Raji (cell line): ENCODE measurements around the gene LITAF.

Experiments used
- POLR2A ChIP-seq: IDR thresholded peaks from 2 replicates; pipeline ENCODE4 v1.6.1; 2011; ENCODE audit warnings: low read depth, low read length, control low read depth; ENCODE audit not compliant: insufficient read depth

The LITAF gene

DNA sequence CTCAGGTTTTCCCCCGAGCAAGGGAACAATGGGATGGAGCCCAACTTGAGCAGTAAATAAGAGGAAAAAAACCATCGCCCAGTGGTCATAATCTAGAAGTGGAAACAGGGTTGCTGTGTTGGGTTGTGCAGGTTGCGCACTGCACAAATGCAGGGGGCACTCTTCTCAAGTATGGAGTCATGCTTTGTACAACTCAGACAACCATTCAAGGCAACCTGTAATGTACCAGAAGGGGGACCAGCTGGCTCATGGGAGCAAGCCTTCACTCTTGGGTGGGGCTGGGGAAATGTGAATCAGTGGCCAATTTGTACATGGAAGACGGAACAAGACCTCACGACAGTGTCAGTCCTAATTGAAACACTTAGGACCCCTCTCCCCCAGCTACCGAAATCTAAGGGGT, 23.9 kb upstream of the LITAF start:
- TF ChIP-seq POLR2A, result no peak

DNA sequence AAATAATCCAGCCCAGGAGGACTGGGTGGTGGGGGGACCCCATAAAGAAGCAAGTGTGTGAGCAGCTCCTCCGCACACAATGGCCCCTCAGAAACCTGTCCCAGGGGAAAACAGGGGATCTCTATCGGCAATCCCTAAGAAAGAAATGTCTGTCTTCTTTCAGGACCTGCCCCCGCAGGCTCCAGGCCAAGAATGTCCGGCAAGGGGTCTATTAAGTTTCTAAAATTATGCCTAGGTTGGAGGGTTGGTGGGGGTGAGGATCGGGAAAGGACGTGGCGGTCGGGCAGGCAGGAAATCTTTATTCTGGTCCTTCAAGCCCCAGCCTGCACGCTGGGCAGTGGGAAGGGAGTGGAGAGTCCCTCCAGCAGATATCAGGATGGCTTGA, 23.4 kb upstream of the LITAF start:
- TF ChIP-seq POLR2A, result no peak

DNA sequence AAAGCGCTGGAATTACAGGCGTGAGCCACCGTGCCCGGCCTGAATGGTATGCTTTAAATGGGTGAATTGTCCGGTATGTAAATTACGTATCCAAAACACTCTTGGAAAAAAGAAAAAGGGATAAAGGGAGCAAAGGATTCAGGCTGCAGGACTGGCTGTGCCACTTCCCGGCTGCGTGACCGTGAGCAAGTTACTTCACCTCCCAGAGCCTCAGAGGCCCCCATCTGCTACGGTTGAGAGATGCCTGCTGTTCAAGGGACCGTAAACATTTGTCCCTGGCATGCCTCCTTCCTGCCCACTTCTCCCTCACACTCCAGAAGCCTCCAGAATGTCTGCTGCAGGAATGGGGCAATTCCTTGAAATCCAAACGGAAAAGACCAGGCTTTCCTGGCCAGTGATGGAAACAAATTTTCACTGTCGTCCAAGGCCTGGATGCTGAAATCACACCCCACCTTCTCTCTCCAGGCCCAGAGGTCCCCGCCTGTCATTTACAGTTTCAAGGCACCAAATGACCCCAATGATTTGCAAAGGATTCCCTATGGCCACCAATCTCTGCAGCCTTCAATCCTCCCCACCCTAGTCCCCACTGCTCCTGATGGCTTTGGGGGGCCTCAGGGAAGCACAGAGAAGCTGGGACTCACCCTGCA, 22.9 kb upstream of the LITAF start:
- TF ChIP-seq POLR2A, result no peak

DNA sequence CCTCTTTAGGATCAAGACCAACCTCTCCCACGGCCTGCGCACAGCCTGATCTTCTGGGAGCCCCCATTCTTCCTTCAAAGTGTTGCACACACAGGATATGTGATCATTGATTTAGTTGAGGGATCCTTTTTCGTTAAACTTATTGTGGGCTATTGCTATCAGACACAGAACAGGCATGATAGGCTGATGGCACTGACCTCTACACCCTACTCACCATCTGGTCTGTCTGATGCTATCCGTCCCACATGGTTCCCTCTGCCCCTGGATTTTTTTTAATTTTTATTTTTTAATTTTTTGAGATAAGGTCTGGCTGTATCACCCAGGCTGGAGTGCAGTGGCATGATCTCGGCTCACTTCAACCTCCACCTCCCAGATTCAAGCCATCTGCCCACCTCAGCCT, 19.2 kb upstream of the LITAF start:
- TF ChIP-seq POLR2A, result no peak

DNA sequence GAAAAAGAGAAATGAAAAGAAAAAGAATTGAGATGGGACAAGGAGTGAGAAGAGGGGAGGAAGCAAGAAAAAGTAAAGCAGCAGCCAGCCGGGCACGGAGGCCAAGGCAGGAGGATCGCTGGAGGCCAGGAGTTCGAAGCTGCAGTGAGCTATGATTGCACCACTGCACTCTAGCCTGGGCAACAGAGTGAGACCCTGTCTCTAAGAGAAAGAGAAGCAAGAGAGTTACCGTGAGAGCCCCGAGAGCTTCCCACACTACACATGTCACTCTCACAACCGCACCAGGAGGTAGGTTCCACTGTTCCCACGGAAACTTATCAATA, 18.8 kb upstream of the LITAF start:
- no peak for TF ChIP-seq POLR2A

DNA sequence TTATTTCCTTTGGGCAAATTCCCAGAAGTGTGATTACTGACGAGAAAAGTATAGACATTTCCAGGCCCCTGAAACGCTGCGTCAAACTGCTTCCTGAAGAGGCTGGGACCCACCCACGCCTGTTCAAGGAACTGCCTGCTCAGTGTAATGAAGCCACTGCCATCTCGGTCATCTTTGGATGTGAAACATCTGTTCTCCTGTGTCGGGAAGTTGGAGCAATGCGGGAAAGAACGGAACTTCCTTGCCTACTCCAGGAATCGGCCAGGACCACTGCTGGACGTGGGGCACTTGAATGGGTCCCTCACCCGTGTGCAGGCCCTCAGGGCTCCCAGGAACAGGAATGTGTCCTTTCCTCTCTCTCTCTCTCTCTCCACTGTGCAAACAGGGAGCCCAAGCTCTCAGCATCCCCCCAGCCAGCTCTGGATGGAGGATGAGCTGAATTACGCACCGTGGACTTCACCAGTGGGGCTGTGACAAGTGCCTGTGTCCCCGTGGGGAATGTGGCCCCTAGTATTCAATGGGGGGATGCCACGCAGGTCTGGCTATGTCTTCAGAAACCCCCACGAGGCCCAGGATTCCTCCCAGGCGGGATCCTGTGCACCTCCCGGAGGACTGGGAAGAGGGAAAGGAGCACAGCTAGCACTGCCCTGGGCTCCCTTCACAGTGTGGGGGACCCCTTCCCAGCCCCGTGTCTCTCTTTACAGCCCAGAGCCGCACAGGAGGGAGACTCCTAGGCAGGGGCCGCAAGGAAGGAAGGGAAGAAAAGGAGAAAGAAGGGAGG, 18.3 kb upstream of the LITAF start:
- TF ChIP-seq POLR2A, result no peak

DNA sequence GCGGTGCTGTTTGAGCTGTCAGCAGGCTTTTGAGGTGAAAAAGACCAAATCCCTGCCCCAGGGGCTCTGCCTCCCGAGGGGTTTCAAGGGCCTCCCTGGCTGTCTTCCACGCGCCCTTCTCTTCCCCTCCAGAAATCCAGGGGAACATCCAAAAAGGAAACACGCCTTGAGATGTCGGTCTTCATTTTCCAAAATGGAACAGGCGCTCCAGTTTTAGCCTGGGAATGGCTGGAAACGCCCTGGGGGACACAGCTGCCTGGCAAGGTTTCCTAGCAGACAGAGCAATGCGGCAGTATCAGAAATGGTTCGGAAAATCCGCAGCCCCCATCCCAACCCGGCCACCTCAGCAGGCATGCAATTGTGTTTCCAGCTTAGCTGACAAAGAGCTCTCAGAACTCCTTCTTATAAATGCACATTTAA, 16.6 kb upstream of the LITAF start:
- TF ChIP-seq POLR2A, result no peak

DNA sequence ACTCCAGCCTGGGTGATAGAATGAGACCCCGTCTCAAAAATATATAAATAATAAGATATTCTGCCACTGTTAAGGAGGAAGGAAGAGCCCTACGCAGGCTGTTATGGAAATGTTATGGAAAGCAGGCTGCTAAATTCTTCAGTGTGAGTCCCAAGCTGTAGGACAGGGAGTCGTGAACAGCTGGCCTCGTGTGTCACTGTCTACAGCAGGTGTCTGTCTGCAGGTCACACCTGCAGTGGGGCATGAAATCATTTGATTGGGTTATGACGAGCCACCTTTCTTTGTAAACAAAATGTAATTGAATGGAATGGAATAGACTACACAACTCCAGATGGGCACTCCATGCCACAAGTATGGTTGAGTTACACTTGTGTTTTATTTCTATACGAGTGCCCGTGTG, 15.6 kb upstream of the LITAF start:
- no peak for TF ChIP-seq POLR2A

DNA sequence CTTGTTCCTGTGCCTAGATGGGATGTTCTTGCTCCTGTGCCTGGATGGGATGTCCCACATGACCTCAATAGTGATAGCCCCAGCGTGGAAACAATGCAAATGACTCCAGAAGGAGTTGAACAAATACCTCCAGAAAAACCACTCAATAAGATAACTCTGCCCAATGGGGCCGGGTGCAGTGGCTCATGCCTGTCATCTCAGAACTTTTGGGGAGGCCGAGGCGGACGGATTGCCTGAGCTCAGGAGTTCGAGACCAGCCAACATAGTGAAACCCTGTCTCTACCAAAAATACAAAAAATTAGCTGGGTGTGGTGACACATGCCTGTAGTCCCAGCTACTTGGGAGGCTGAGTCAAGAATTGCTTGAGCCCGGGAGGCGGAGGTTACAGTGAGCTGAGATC, 15.2 kb upstream of the LITAF start:
- no peak for TF ChIP-seq POLR2A

DNA sequence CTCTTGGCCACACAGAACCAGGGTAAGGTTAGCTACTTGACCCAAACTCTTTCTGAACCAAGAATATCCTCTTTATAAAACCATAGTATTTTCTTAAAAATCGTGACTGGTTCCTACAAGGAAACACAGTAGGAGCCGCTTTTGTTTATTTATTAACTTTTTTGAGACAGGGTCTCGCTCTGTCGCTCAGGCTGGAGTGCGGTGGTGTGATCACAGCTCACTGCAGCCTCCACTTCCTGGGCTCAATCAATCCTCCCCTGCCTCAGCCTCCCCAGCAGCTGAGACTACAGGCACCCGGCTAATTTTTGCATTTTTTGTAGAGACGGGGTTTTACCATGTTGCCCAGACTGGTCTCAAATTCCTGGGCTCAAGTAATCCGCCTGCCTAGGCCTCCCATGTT, 14.7 kb upstream of the LITAF start:
- no peak for TF ChIP-seq POLR2A

DNA sequence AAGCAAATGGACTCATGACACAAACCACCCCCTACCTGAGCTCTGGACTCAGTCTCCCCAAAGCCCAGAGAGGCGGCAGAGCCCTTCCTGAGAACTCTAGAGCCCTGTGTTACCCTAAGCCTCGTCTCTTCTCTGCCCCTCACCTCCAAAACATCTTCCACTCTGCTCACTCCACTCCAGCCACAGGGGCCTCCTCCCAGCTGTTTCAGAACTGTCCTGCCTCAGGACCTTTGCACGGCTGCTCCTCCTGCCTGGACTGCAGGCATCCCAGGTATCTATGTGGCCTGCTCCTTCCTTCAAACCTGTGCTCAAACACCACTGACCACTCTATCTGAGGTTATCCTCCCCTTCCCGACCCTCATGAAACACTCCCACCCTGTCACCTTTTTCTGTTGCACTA, 12.9 kb upstream of the LITAF start:
- no peak for TF ChIP-seq POLR2A

DNA sequence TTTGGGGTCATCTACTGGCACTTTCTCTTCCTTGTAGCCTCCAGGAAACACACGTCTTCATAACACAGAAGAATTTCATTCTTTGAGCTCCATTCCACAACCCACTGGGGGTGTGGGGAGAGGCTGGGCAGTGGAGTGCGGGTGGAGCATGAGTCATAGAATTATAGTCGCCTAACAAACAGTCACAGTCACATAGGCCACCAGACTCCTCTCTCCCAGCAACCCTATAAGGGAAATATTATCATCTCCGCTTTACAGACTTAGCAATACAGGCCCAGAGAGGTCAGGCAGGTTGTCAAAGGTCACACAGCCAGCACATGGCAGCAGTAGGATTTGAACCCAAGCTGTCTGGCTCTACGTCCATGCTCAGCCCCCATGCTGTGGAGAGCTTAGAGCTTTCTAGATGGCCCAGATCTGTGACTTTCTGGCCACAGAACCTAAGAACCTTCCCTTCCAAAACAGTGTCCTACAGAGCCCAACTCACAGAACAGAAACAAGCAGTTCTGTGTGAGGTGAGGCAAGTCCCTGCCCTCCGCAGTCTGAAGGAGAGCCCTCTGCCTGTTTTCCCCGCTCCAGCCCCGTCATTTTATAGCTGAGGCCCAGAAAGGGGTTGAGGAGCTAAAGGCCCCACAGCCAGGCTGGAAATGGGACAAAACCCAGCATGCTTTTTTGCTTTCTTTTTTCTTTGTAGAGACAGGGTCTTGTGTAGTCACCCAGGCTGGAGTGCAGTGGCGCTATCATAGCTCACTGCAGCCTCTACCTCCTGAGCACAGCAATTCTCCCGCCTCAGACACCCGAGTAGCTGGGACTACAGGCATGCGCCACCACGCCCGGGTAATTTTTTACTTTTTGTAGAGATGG, 10.7 kb upstream of the LITAF start:
- no peak for TF ChIP-seq POLR2A

DNA sequence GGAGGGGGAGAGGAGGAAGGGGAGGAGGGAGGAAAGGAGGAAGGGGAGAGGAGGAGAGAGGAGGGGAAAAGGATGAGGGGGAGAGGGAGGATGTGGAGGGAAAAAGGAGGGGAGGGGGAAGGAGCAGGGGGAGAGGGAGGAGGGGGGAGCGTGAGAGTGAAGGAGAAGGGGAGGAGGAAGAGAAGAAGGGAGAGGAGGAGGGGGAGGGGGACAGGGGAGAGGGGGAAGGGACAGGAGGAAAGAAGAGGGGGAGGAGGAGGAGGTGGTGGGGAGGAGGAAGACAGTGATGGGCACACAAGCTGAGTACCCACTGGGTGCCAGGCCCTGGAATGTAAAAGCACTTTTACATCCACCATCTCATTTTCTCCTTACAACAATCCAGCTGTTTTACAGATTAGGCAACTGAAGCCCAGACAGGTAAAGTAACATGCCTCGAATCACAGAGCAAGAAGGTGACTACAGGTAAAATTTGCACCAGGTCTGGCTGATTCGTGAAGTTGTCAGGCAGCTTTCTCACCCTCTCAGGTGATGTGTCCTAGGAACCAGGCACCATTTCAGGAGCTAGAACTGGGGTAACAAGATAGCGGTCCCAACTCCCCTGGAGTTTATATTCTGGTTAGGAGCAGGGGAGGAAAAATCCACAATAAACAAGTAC, 10.0 kb upstream of the LITAF start:
- no peak for TF ChIP-seq POLR2A

DNA sequence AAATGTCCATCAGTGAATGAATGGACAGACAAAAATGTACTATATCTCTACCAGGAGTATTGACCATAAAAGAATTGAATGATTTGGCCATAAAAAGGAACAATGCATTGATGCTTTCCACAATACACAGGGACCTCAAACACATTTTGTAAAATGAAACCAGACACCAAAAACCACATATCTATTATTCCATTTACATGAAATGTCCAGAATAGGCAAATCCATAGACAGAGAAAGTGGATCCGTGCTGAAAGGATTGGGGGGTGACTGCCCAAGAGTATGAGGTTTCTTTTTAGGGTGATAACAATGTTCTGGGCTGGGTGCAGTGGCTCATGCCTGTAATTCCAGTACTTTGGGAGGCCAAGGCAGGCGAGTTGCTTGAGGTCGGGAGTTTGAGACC, 6.9 kb upstream of the LITAF start:
- TF ChIP-seq POLR2A, result no peak

DNA sequence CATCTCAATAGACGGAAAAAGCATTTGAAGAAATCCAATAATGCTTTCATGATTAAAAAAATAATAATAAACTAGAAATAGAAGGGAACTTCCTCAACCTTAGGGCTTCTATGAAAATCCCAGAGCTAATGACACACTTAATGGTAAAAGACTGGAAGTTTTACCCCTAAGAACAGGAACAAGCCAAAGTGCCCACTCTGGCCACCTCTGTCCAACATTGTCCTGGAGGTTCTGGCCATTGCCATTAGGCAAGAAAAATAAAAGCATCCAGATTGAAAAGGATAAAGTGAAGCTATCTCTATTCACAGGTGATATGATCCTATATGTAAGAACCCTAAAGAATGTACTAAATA, 2.5 kb upstream of the LITAF start:
- no peak for TF ChIP-seq POLR2A
